K562 (cell line): ENCODE results near the gene KIF20A.

Source experiments
- CBFA2T2 ChIP-seq: fragments of 450-650 bp; conservative IDR thresholded peaks from 2 replicates; pipeline ENCODE4 v1.6.1; 2017; ENCODE audit warnings: mild to moderate bottlenecking
- EP300 ChIP-seq: IDR thresholded peaks from 2 replicates; pipeline ENCODE4 v1.6.1; 2012; ENCODE audit warnings: low read length, improper control_type of control experiment
- HLTF ChIP-seq: fragments of 450-650 bp; IDR thresholded peaks from 2 replicates; pipeline ENCODE4 v1.6.1; 2016
- OTX1 ChIP-seq: fragments of 450-650 bp; formaldehyde crosslinking; IDR thresholded peaks from 2 replicates; pipeline ENCODE4 v1.4.0; 2022; ENCODE audit warnings: mild to moderate bottlenecking
- PHF8 ChIP-seq: fragments of 200-600 bp; sonication (generic); IDR thresholded peaks from 2 replicates; pipeline ENCODE4 v1.6.1; 2012; ENCODE audit warnings: mixed run types, mild to moderate bottlenecking, inconsistent platforms, low read length, moderate library complexity, borderline replicate concordance
- RCOR1 ChIP-seq, 2 experiments: IDR thresholded peaks; 2 replicates each; pipeline ENCODE4 v1.6.1; 2012; ENCODE audit warnings: low read depth in 2 of 2, low read length in 2 of 2, borderline replicate concordance in 1 of 2, improper control_type of control experiment in 1 of 2
- SMARCB1 ChIP-seq: IDR thresholded peaks from 2 replicates; pipeline ENCODE4 v1.6.1; 2011; ENCODE audit warnings: improper control_type of control experiment, low read depth; ENCODE audit not compliant: insufficient read length
- SRF ChIP-seq, 2 experiments: fragments of 250-450, 450-650 bp in 1 of 2; sonication (Bioruptor Pico) in 1 of 2; sonication (generic) in 1 of 2; formaldehyde crosslinking; IDR thresholded peaks; 2 replicates each; pipeline versions ENCODE4 v1.5.0 to v1.5.1; 2020 to 2022; ENCODE audit warnings: mild to moderate bottlenecking in 1 of 2, missing genetic modification reagents in 1 of 2
- ZNF174 ChIP-seq: fragments of 250-450 bp; sonication (Bioruptor Pico); IDR thresholded peaks from 2 replicates; pipeline ENCODE4 v1.4.0; 2020; ENCODE audit warnings: mild to moderate bottlenecking
- ZNF512 ChIP-seq: IDR thresholded peaks from 2 replicates; pipeline ENCODE4 v1.6.1; 2016; ENCODE audit warnings: missing genetic modification characterization, missing compliant biosample characterization

- TF ChIP-seq OTX1 (CRISPR knock-in tag) (no peak), HLTF (no peak), RCOR1 (IDR thresholded peaks at IDR 0.05; ENCODE audit: borderline replicate concordance in 1 of 2, low read depth in 2 of 2, low read length in 2 of 2) (no peak), ZNF174 (CRISPR knock-in tag) (no peak), CBFA2T2 (no peak), EP300 (no peak), PHF8 (no peak), SRF (CRISPR knock-in tag; IDR thresholded peaks at IDR 0.05) (no peak), SMARCB1 (no peak), ZNF512 (tag) (no peak)
These were observed 15.2 kb upstream of the KIF20A start for GRCh38 chr5:138163721-138164120.
